H1 (cell line): ENCODE data around the gene SERTAD2.

Experiments used
- BACH1 ChIP-seq: IDR thresholded peaks from 2 replicates; pipeline ENCODE4 v1.6.1; 2012; ENCODE audit warnings: low read length, improper control_type of control experiment
- CHD1 ChIP-seq: IDR thresholded peaks from 2 replicates; pipeline ENCODE4 v1.6.1; 2012; ENCODE audit warnings: low read depth, low read length, improper control_type of control experiment
- POLR2A ChIP-seq, 2 experiments: IDR thresholded peaks; 1 replicate in 1 of 2; 2 replicates in 1 of 2; pipeline ENCODE4 v1.6.1; 2011; ENCODE audit warnings: low read depth in 2 of 2, low read length in 2 of 2, mild to moderate bottlenecking in 2 of 2; ENCODE audit errors: control extremely low read depth in 1 of 2
- RFX5 ChIP-seq: IDR thresholded peaks from 2 replicates; pipeline ENCODE4 v1.6.1; 2011; ENCODE audit warnings: low read depth, low read length, improper control_type of control experiment, borderline replicate concordance
- SRF ChIP-seq: IDR thresholded peaks from 2 replicates; pipeline ENCODE4 v1.6.1; 2011; ENCODE audit warnings: mild to moderate bottlenecking, low read depth, low read length, moderate library complexity
- ZNF274 ChIP-seq: IDR thresholded peaks from 2 replicates; pipeline ENCODE4 v1.7.0; 2012; ENCODE audit warnings: low read length, borderline replicate concordance; ENCODE audit errors: extremely low read depth
- TF ChIP-seq, protein P1 (sequence below), 3 experiments: IDR thresholded peaks; 1 replicate in 2 of 3; 2 replicates in 1 of 3; pipeline versions ENCODE4 v1.5.1 to v1.6.1; 2011; ENCODE audit warnings: low read length in 3 of 3, mild to moderate bottlenecking in 3 of 3, inconsistent platforms in 2 of 3, low read depth in 1 of 3, moderate library complexity in 1 of 3; ENCODE audit not compliant: insufficient read depth in 1 of 3; ENCODE audit errors: control extremely low read depth in 1 of 3

- TF ChIP-seq SRF (no peak), POLR2A (IDR thresholded peaks at IDR 0.05; ENCODE audit: control extremely low read depth in 1 of 2, low read depth in 2 of 2, low read length in 2 of 2) (no peak), CHD1 (no peak), ZNF274 (no peak), RFX5 (no peak), BACH1 (no peak)
- TF ChIP-seq, protein P1, sequence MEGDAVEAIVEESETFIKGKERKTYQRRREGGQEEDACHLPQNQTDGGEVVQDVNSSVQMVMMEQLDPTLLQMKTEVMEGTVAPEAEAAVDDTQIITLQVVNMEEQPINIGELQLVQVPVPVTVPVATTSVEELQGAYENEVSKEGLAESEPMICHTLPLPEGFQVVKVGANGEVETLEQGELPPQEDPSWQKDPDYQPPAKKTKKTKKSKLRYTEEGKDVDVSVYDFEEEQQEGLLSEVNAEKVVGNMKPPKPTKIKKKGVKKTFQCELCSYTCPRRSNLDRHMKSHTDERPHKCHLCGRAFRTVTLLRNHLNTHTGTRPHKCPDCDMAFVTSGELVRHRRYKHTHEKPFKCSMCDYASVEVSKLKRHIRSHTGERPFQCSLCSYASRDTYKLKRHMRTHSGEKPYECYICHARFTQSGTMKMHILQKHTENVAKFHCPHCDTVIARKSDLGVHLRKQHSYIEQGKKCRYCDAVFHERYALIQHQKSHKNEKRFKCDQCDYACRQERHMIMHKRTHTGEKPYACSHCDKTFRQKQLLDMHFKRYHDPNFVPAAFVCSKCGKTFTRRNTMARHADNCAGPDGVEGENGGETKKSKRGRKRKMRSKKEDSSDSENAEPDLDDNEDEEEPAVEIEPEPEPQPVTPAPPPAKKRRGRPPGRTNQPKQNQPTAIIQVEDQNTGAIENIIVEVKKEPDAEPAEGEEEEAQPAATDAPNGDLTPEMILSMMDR (IDR thresholded peaks at IDR 0.05; ENCODE audit: control extremely low read depth in 1 of 3, insufficient read depth in 1 of 3, low read depth in 1 of 3, low read length in 3 of 3) = peak; percentile 16 to 26 (median 24); a peak in 3 of 4 replicates
These were observed 46.0 kb upstream of the SERTAD2 start for GRCh38 chr2:64699712-64700111.
